ENCODE results near the gene TRIM29. TPM values are rescaled to one million over a fixed set of nuclear protein-coding genes. Genes with fewer than 3 reads are reported as not detected.

The TRIM29 gene
- total RNA-seq, 1 donor from 2014 or later, result 3.4 TPM

GRCh38 chr11:120104041-120104565 lies 33.8 kb downstream of the TRIM29 start:
- intact Hi-C loops (cut with DNase I), result no loop called here
- no peaks in the 10 kb centered on the region for H3K36me3 ChIP-seq
- H3K27me3 ChIP-seq, result peaks cover 9% of the 10 kb centered on the region
- H3K27ac ChIP-seq, result no peak overlapping the region
- no peak overlapping the region for H3K4me3 ChIP-seq
- H3K4me1 ChIP-seq, result no peaks in the 10 kb centered on the region
- no peak for ATAC-seq
- H3K9me3 ChIP-seq, result no peaks in the 10 kb centered on the region
- DNase-seq, result no peak
- TF ChIP-seq CTCF (IDR thresholded peaks at IDR 0.05), result no peak

DNA sequence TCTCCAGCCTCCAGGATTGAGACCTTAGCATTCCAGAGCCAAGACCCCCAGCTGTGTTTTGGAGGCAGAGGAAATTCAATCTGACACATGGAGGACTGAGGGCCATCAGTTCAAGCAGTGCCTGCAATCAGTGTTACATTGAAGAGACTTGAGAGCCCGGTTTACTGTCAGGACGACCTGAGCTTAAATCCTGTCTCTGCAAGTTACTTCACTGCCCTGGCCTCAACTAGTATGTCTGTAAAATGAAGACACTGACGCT lies 35.1 kb downstream of the TRIM29 start:
- no peak for DNase-seq
- Histone ChIP-seq H3K4me3 (no peak overlapping the region), H3K9me3 (no peaks in the 10 kb centered on the region), H3K36me3 (no peaks in the 10 kb centered on the region), H3K27me3 (peaks cover 9% of the 10 kb centered on the region), H3K27ac (no peak overlapping the region), H3K4me1 (no peaks in the 10 kb centered on the region)
- TF ChIP-seq CTCF (IDR thresholded peaks at IDR 0.05), result no peak
- ATAC-seq, result no peak
- intact Hi-C loops (cut with DNase I), result no loop called here

- DNase-seq (no peak), ATAC-seq (no peak)
- intact Hi-C loops (cut with DNase I), result no loop called here
- Histone ChIP-seq H3K36me3 (no peaks in the 10 kb centered on the region), H3K27ac (no peak overlapping the region), H3K4me1 (no peaks in the 10 kb centered on the region), H3K4me3 (no peak overlapping the region), H3K9me3 (no peaks in the 10 kb centered on the region), H3K27me3 (peaks cover 9% of the 10 kb centered on the region)
- TF ChIP-seq CTCF (IDR thresholded peaks at IDR 0.05), result no peak
Observed at GRCh38 chr11:120102050-120102863, 35.7 kb downstream of the TRIM29 start.

DNA sequence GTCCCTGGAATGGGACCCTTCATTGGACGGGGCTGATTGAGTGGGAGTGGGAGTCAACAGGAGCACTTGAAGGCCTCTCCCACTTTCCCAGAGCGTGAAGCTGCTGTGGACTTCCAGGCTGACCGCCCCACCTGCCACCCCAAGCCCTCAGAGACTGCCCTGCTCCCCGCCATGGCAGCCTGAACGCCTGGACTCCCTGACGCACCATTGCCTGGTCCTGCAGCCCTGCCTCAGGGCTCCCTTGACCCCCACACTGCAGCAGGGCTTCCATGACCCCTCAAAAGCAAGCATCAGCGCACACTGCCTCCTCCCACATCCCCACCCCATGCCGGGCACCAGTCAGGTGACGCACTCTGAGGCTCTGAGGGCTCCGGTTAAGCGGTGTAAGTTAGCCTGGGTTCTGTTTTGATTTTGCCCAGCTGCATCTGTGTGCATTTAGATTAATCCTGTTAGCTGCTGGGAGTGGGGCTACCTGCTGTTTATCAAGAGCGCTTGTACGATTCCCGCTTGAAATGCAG lies 39.4 kb downstream of the TRIM29 start:
- ATAC-seq (no peak), DNase-seq (peak; percentile 46)
- Histone ChIP-seq H3K27ac (no peak overlapping the region), H3K27me3 (peaks cover 9% of the 10 kb centered on the region), H3K9me3 (no peaks in the 10 kb centered on the region), H3K4me3 (no peak overlapping the region), H3K4me1 (no peaks in the 10 kb centered on the region), H3K36me3 (no peaks in the 10 kb centered on the region)
- no peak for TF ChIP-seq CTCF (IDR thresholded peaks at IDR 0.05)
- intact Hi-C loops (cut with DNase I), result no loop called here

GRCh38 chr11:120097721-120098385 lies 40.1 kb downstream of the TRIM29 start:
- ATAC-seq (no peak), DNase-seq (peak; percentile 46)
- Histone ChIP-seq H3K36me3 (no peaks in the 10 kb centered on the region), H3K4me3 (no peak overlapping the region), H3K4me1 (no peaks in the 10 kb centered on the region), H3K27me3 (peaks cover 9% of the 10 kb centered on the region), H3K27ac (no peak overlapping the region), H3K9me3 (no peaks in the 10 kb centered on the region)
- no peak for TF ChIP-seq CTCF (IDR thresholded peaks at IDR 0.05)
- intact Hi-C loops (cut with DNase I), result no loop called here
